ENCODE measurements around the gene KIF6.

Gene KIF6

DNA sequence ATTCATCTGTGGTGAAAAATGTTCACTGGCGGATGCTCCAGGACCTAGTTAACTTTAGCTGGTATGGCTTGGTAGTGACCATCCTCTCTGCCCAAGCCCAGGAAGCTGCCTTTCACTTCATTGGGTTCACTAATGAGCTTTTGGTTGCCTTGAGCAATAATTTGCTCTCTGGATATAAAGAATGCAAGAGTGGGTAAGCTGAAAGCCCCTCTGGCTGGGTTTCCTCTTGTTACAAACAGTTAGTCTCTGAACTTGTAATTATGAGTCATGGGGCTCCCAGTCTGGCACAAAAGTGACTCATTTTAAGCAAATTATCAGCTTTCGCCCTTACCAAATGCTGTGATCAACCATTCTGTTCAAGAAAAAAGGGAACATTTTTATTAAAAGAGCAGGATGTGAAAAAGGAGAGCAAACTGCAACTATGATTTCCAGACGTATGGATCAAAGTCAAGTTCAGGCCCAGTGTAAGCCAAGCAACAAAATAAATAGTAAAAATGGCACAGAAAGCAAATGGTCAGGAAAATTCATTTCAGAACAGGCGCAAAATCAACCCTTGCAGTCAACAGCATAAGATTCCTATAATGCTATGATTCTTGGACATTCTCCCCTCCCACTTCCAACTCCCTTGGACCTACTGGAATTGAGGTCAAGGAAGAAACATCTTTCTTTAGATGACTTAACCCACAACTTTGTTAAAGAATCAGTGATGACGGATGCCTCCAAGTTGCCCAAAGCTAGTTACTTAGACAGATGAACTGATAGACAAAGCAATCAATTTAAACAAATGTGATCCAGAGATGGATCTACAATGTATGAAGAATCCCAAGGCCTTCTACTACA, 272.7 kb downstream of the KIF6 start:
- Histone ChIP-seq H3K9ac (ENCODE audit: low read depth, low read length) (no peak overlapping the region), H3K9me3 (ENCODE audit: control insufficient read depth, insufficient read depth, low read length) (no peaks in the 10 kb centered on the region), H3K36me3 (ENCODE audit: control insufficient read depth, insufficient read depth, low read length) (no peaks in the 10 kb centered on the region), H3K4me1 (ENCODE audit: control insufficient read depth, insufficient read depth, low read length) (no peaks in the 10 kb centered on the region), H3K27me3 (ENCODE audit: control insufficient read depth, insufficient read depth, low read length) (no peaks in the 10 kb centered on the region), H3K4me3 (ENCODE audit: low read depth, low read length) (no peak overlapping the region)

GRCh38 chr6:39451831-39452230, 273.4 kb downstream of the KIF6 start:
- no peak overlapping the region for H3K9ac ChIP-seq (ENCODE audit: low read depth, low read length)
- no peaks in the 10 kb centered on the region for H3K9me3 ChIP-seq (ENCODE audit: control insufficient read depth, insufficient read depth, low read length)
- H3K27me3 ChIP-seq (ENCODE audit: control insufficient read depth, insufficient read depth, low read length): no peaks in the 10 kb centered on the region
- no peaks in the 10 kb centered on the region for H3K4me1 ChIP-seq (ENCODE audit: control insufficient read depth, insufficient read depth, low read length)
- no peak overlapping the region for H3K4me3 ChIP-seq (ENCODE audit: low read depth, low read length)
- H3K36me3 ChIP-seq (ENCODE audit: control insufficient read depth, insufficient read depth, low read length): no peaks in the 10 kb centered on the region

- Histone ChIP-seq H3K9ac (ENCODE audit: low read depth, low read length) (no peak overlapping the region), H3K9me3 (ENCODE audit: control insufficient read depth, insufficient read depth, low read length) (no peaks in the 10 kb centered on the region), H3K36me3 (ENCODE audit: control insufficient read depth, insufficient read depth, low read length) (no peaks in the 10 kb centered on the region), H3K4me3 (ENCODE audit: low read depth, low read length) (no peak overlapping the region), H3K4me1 (ENCODE audit: control insufficient read depth, insufficient read depth, low read length) (no peaks in the 10 kb centered on the region), H3K27me3 (ENCODE audit: control insufficient read depth, insufficient read depth, low read length) (no peaks in the 10 kb centered on the region)
These were observed 276.2 kb downstream of the KIF6 start for GRCh38 chr6:39449022-39449421.

GRCh38 chr6:39446909-39447308, 278.3 kb downstream of the KIF6 start:
- Histone ChIP-seq H3K9me3 (ENCODE audit: control insufficient read depth, insufficient read depth, low read length) (no peaks in the 10 kb centered on the region), H3K4me3 (ENCODE audit: low read depth, low read length) (no peak overlapping the region), H3K36me3 (ENCODE audit: control insufficient read depth, insufficient read depth, low read length) (no peaks in the 10 kb centered on the region), H3K9ac (ENCODE audit: low read depth, low read length) (no peak overlapping the region), H3K4me1 (ENCODE audit: control insufficient read depth, insufficient read depth, low read length) (no peaks in the 10 kb centered on the region), H3K27me3 (ENCODE audit: control insufficient read depth, insufficient read depth, low read length) (no peaks in the 10 kb centered on the region)

DNA sequence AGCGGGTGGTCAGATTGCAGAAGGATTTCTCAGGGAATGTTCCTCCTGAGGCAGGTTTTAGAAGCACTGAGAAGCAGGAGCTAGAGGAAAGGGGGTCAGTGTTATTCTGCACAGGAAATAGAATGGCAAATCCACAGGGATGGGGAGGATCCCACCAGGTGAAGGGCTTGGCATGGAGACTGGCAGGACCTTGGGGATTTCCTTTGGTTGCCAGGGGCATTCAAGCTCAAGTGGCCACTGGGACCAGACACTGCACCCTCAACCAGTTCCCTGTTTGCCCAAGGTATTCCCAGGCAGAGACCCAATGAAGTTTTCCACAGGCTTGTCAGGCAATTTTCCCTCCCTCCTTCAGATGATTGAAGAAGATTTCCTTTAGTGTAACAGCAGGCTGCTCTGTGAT, 279.5 kb downstream of the KIF6 start:
- Histone ChIP-seq H3K9me3 (ENCODE audit: control insufficient read depth, insufficient read depth, low read length) (no peaks in the 10 kb centered on the region), H3K36me3 (ENCODE audit: control insufficient read depth, insufficient read depth, low read length) (no peaks in the 10 kb centered on the region), H3K4me1 (ENCODE audit: control insufficient read depth, insufficient read depth, low read length) (no peaks in the 10 kb centered on the region), H3K9ac (ENCODE audit: low read depth, low read length) (no peak overlapping the region), H3K27me3 (ENCODE audit: control insufficient read depth, insufficient read depth, low read length) (no peaks in the 10 kb centered on the region), H3K4me3 (ENCODE audit: low read depth, low read length) (no peak overlapping the region)

GRCh38 chr6:39444479-39445019, 280.7 kb downstream of the KIF6 start:
- Histone ChIP-seq H3K9me3 (ENCODE audit: control insufficient read depth, insufficient read depth, low read length) (no peaks in the 10 kb centered on the region), H3K4me1 (ENCODE audit: control insufficient read depth, insufficient read depth, low read length) (no peaks in the 10 kb centered on the region), H3K36me3 (ENCODE audit: control insufficient read depth, insufficient read depth, low read length) (no peaks in the 10 kb centered on the region), H3K9ac (ENCODE audit: low read depth, low read length) (no peak overlapping the region), H3K27me3 (ENCODE audit: control insufficient read depth, insufficient read depth, low read length) (no peaks in the 10 kb centered on the region), H3K4me3 (ENCODE audit: low read depth, low read length) (no peak overlapping the region)

DNA sequence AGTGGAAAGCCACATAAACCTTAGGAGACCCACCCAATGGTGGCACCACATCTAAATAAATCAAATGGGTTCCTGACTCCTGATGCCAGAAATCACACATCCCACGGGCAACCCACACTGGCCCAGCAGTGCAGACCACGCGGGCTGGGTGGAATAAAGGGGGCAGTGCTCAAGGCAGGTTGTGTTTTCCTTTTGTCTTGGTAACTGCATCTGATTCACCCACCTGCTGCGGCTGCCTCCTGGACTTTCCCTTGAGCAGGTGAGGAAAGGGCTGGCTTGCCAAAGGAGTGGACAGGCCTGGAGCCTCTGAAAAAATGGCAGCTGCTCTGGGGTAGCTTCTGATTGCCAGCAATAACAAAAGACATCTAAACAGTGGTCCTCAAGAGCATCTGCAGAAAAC, 283.2 kb downstream of the KIF6 start:
- Histone ChIP-seq H3K9me3 (ENCODE audit: control insufficient read depth, insufficient read depth, low read length) (no peaks in the 10 kb centered on the region), H3K4me1 (ENCODE audit: control insufficient read depth, insufficient read depth, low read length) (no peaks in the 10 kb centered on the region), H3K9ac (ENCODE audit: low read depth, low read length) (no peak overlapping the region), H3K27me3 (ENCODE audit: control insufficient read depth, insufficient read depth, low read length) (no peaks in the 10 kb centered on the region), H3K4me3 (ENCODE audit: low read depth, low read length) (no peak overlapping the region), H3K36me3 (ENCODE audit: control insufficient read depth, insufficient read depth, low read length) (no peaks in the 10 kb centered on the region)

DNA sequence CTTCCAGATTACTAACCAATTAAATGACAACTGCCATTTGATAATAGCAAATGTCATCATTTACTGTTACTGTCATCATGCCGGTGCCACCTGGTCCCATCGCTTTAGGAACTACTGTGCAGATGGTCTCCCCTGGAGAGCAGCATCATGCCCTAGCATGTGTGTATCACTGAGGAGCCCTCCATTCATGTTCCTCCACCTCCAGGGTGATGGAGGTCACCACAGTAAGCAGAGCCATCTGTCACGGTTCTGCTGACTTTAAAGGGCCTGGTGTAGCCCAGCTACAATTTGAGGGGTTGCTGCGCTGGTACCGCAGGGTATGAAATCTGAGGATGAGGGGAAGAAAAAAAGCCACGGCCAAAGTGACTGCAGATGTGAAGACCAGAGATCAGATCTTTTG, 283.9 kb downstream of the KIF6 start:
- no peaks in the 10 kb centered on the region for H3K36me3 ChIP-seq (ENCODE audit: control insufficient read depth, insufficient read depth, low read length)
- H3K27me3 ChIP-seq (ENCODE audit: control insufficient read depth, insufficient read depth, low read length): no peaks in the 10 kb centered on the region
- no peaks in the 10 kb centered on the region for H3K9me3 ChIP-seq (ENCODE audit: control insufficient read depth, insufficient read depth, low read length)
- H3K9ac ChIP-seq (ENCODE audit: low read depth, low read length): no peak overlapping the region
- H3K4me1 ChIP-seq (ENCODE audit: control insufficient read depth, insufficient read depth, low read length): no peaks in the 10 kb centered on the region
- no peak overlapping the region for H3K4me3 ChIP-seq (ENCODE audit: low read depth, low read length)

GRCh38 chr6:39440039-39440426, 285.2 kb downstream of the KIF6 start:
- H3K4me3 ChIP-seq (ENCODE audit: low read depth, low read length): no peak overlapping the region
- no peaks in the 10 kb centered on the region for H3K9me3 ChIP-seq (ENCODE audit: control insufficient read depth, insufficient read depth, low read length)
- H3K27me3 ChIP-seq (ENCODE audit: control insufficient read depth, insufficient read depth, low read length): no peaks in the 10 kb centered on the region
- H3K9ac ChIP-seq (ENCODE audit: low read depth, low read length): no peak overlapping the region
- no peaks in the 10 kb centered on the region for H3K4me1 ChIP-seq (ENCODE audit: control insufficient read depth, insufficient read depth, low read length)
- no peaks in the 10 kb centered on the region for H3K36me3 ChIP-seq (ENCODE audit: control insufficient read depth, insufficient read depth, low read length)

- no peak overlapping the region for H3K9ac ChIP-seq (ENCODE audit: low read depth, low read length)
- H3K4me1 ChIP-seq (ENCODE audit: control insufficient read depth, insufficient read depth, low read length): no peaks in the 10 kb centered on the region
- H3K36me3 ChIP-seq (ENCODE audit: control insufficient read depth, insufficient read depth, low read length): no peaks in the 10 kb centered on the region
- H3K27me3 ChIP-seq (ENCODE audit: control insufficient read depth, insufficient read depth, low read length): no peaks in the 10 kb centered on the region
- no peaks in the 10 kb centered on the region for H3K9me3 ChIP-seq (ENCODE audit: control insufficient read depth, insufficient read depth, low read length)
- H3K4me3 ChIP-seq (ENCODE audit: low read depth, low read length): no peak overlapping the region
These were observed 285.7 kb downstream of the KIF6 start for GRCh38 chr6:39439342-39440038.

DNA sequence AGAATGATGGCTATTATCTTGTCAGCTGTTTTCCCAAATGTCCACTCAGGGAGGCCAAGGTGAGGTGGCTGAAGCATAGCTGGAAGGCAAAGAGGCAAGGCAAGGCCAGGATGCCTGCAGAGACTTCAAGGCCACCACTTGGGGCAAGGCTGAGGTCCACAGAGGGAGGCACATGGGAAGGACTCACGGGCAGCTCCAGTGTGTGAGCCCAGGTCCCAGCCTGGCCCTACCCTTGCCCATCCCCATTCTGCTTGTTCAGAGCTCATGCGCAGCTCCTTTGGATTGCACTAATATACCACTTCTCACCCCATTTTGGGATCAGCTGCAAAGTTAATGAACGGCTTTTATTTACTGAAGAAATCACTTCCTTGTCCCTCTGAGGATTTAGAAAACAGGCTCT, 291.6 kb downstream of the KIF6 start:
- Histone ChIP-seq H3K4me3 (ENCODE audit: low read depth, low read length) (no peak overlapping the region), H3K27me3 (ENCODE audit: control insufficient read depth, insufficient read depth, low read length) (no peaks in the 10 kb centered on the region), H3K9me3 (ENCODE audit: control insufficient read depth, insufficient read depth, low read length) (no peaks in the 10 kb centered on the region), H3K36me3 (ENCODE audit: control insufficient read depth, insufficient read depth, low read length) (no peaks in the 10 kb centered on the region), H3K4me1 (ENCODE audit: control insufficient read depth, insufficient read depth, low read length) (peaks cover 3% of the 10 kb centered on the region), H3K9ac (ENCODE audit: low read depth, low read length) (no peak overlapping the region)

Measured in iPS-15b (cell line).